ENCODE results near the gene TRPV3.
A peak's percentile ranks its signal among the peaks of the same experiment; 100 is the strongest.

Gene TRPV3

GRCh38 chr17:3533752-3534151 is 23.9 kb downstream of the TRPV3 start:
- H3K27ac ChIP-seq: no peak overlapping the region
- POLR2A ChIA-PET (ENCODE audit: low non-redundant PET): interaction anchor here (0.5 kb wide), 1 partner anchor 21 kb away, joined by 3 read pairs; no protein-coding TSS in a partner anchor
- no peak for DNase-seq (ENCODE audit: low spot score)
- CTCF ChIA-PET: no interaction called here
- no peak for TF ChIP-seq CTCF (conservative IDR thresholded peaks at IDR 0.05; ENCODE audit: low read depth)

DNA sequence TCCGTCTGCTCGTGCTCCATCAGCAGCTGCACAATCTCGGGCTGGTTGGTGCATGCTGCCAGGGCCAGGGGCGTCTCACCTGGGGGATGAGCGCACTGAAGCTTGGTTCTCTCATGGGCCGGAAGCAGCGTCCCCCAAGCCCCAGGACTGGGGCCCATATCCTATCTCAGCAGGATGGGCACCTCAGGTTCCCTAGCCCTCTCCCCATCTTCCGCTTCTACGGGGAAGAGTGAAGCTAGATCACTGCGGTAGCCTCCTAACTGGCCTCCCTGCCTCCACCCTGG is 24.8 kb downstream of the TRPV3 start:
- no peak for DNase-seq (ENCODE audit: low spot score)
- H3K27ac ChIP-seq: no peak overlapping the region
- ChIA-PET CTCF (no interaction called here), POLR2A (ENCODE audit: low non-redundant PET) (no interaction called here)
- no peak for TF ChIP-seq CTCF (conservative IDR thresholded peaks at IDR 0.05; ENCODE audit: low read depth)

DNA sequence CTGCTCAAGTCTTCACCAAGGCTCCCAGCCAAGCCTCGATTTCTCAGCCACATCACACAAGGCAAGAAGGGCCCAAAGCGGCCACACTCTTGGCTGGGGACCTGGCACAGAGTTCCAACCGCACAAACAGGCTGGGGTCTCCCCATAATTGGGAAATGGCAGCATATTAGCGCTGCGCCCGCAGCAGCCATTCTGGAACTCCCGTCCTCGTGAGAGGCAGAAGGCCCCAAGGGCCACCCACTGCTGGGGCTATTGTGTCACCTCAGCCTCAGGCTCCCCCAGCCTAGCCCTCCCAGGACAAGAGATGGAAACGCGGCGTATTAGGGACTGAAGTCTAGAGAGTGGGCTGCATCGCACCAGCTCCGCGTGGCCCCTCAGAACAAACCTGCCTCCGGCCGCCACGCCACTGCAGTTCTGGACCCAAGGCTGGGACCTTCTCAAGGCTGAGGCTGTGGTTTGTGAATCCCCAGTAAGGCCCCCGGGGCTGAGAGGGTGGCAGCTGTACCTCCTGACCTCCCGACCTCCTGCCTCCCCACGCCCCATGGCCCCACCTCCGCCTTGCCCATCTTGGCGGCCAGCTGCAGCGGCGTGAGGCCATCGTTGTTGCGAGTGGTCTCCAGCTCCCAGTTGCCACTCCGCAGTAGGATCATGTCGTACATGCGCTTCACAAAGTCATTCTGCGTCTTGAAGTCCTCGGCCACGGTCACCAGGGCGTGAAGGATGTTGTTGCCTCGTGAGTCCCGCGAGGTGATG is 25.3 kb downstream of the TRPV3 start:
- H3K27ac ChIP-seq: no peak overlapping the region
- ChIA-PET POLR2A (ENCODE audit: low non-redundant PET) (no interaction called here), CTCF (no interaction called here)
- no peak for TF ChIP-seq CTCF (conservative IDR thresholded peaks at IDR 0.05; ENCODE audit: low read depth)
- DNase-seq (ENCODE audit: low spot score): no peak

- ChIA-PET CTCF (interaction anchor here (0.7 kb wide), 1 partner anchor 658 kb away, joined by 4 read pairs; no protein-coding TSS in a partner anchor), POLR2A (ENCODE audit: low non-redundant PET) (no interaction called here)
- no peak overlapping the region for H3K27ac ChIP-seq
- DNase-seq (ENCODE audit: low spot score): no peak
- no peak for TF ChIP-seq CTCF (conservative IDR thresholded peaks at IDR 0.05; ENCODE audit: low read depth)
Observed at GRCh38 chr17:3531266-3532101, 26.1 kb downstream of the TRPV3 start.

DNA sequence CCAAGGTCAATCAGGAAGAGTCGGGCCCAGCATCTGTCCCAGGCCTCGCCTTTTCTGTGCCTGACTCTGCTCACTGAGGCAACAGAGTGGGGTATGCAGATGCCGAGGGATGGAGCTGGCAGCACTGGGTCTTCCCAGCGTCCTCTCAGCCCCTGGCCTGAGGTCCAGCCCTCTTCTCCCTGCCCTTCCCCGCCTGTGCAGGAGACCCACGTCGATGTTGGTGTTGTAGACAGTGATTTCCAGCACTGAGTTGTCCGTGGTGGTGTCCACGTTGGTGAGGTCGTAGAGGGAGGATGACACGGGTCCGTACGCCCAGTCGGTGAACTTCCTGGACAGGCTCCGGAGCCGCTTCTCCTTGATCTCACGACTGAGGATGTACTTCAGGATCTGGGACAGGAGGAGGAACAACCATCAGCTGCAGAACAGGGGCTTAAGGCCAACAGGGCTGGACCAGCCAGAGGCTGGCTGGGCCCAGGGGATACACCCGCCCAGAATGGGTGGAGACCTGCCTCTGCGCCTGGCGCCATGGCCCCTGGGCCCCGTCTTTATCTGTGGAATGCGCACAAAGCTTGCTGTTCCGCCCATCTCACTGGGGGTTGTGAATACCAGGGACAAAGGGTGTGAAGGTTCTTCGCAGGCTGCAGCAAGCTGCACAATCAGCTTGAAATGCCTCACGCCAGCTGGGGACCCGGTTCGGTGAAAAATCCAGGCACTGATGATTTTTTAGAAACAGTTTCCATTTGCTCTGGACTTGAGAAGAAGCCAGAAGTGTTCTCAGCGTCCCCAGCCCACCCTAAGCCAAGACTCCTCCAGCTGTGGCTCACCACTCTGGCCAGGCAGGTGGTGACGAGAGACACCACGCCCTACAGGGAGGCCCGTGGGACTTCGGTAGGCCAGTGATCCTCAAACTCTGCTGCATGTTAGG is 27.5 kb downstream of the TRPV3 start:
- ChIA-PET CTCF (no interaction called here), POLR2A (ENCODE audit: low non-redundant PET) (no interaction called here)
- no peak for TF ChIP-seq CTCF (conservative IDR thresholded peaks at IDR 0.05; ENCODE audit: low read depth)
- H3K27ac ChIP-seq: no peak overlapping the region
- DNase-seq (ENCODE audit: low spot score): no peak

- POLR2A ChIA-PET (ENCODE audit: low non-redundant PET): no interaction called here
- peak; percentile 33 for DNase-seq (ENCODE audit: low spot score)
- no peak for TF ChIP-seq CTCF (conservative IDR thresholded peaks at IDR 0.05; ENCODE audit: low read depth)
- CTCF ChIA-PET: no interaction called here
- H3K27ac ChIP-seq: no peak overlapping the region
Observed at GRCh38 chr17:3528880-3529511, 28.6 kb downstream of the TRPV3 start.
